Activated naive CD4-positive, alpha-beta T cell treated with anti-CD3 and anti-CD28 coated beads, Interleukin-2, amount 50 U/mL, for 72 hours (primary cell): ENCODE results near the gene SNX8. TPM values are rescaled to one million over a fixed set of nuclear protein-coding genes. Genes with fewer than 3 reads are reported as not detected.

Source experiments
- ATAC-seq, 2 donors: fragments of 150-1000 bp; cut with Tn5 transposase; 2 replicates each; pipeline ENCODE4 v1.10.0; 2021; ENCODE audit warnings: mild to moderate bottlenecking in 2 of 2, moderate library complexity in 2 of 2
- DNase-seq, 2 donors: peaks; one replicate each; pipeline ENCODE4 v3.0.0; 2021 to 2022; ENCODE audit warnings: low spot score in 2 of 2
- H3K27ac Mint-ChIP-seq, 2 donors: one replicate each; pipeline ENCODE4 v1.8.0; 2022; ENCODE audit warnings: mild to moderate bottlenecking in 2 of 2, mixed read lengths in 2 of 2
- H3K36me3 Mint-ChIP-seq, 2 donors: one replicate each; pipeline ENCODE4 v1.8.0; 2022; ENCODE audit warnings: mixed read lengths in 2 of 2
- H3K9me3 Mint-ChIP-seq, 2 donors: one replicate each; pipeline ENCODE4 v1.8.0; 2022; ENCODE audit warnings: mixed read lengths in 2 of 2
- total RNA-seq, 2 donors: library from RNA; stranded (reverse); gene quantifications; one replicate each; pipeline ENCODE4 v1.2.3, GENCODE V29; 2022

The SNX8 gene
- total RNA-seq, 2 donors from 2014 or later = 35.6 to 36.1 TPM

- DNase-seq (no peak), ATAC-seq (no peak)
- no peaks in the 10 kb centered on the region for H3K9me3 Mint-ChIP-seq
- peaks cover 0 to under 1% of the 10 kb centered on the region in 2 donors for H3K36me3 Mint-ChIP-seq
- peak overlapping the region in 1 of 2 donors; percentile 41 for H3K27ac Mint-ChIP-seq
Observed at GRCh38 chr7:2258661-2259365, 55.4 kb downstream of the SNX8 start.

- ATAC-seq = no peak
- DNase-seq = no peak
- Mint-ChIP-seq H3K36me3 (no peaks in the 10 kb centered on the region), H3K27ac (no peak overlapping the region), H3K9me3 (no peaks in the 10 kb centered on the region)
Observed at GRCh38 chr7:2257651-2258050, 56.6 kb downstream of the SNX8 start.

GRCh38 chr7:2257046-2257551, 57.1 kb downstream of the SNX8 start:
- ATAC-seq (no peak), DNase-seq (no peak)
- no peak overlapping the region for H3K27ac Mint-ChIP-seq
- no peaks in the 10 kb centered on the region for H3K9me3 Mint-ChIP-seq
- H3K36me3 Mint-ChIP-seq = no peaks in the 10 kb centered on the region

DNA sequence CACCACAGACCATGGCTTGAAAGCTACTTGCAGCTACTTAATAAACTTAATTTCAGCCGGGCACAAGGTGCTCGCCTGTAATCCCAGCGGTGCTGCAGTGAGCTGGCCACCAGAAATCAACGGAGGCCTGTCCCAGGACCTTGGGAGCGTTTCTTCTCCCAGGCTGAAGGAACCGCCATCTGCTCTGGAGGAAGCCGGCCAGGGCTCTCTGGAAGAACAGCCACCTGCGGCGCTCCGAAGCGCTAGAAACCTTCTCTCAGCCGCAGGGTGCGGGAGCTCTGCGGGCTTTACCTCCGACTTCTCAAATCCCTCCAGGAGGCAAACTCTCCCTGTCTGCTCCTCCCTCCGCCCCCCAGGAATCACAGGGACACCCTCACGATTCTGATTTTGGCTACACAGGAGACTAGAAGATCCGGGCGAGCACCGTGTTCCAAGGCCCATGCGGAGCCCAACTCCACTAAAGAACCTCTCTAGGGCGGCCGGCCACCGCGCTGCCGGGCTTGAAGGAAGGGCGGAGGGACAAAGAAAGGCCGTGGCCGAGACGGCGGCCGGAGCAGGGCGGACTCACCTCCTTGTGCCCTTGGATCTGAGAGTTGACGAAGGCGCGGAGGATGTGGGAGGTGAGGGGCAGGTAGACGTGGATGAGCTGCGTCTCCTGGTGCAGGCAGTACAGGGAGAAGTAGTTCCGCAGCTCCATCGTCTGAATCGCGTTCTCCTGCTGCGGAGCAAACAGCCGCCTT, 57.8 kb downstream of the SNX8 start:
- no peaks in the 10 kb centered on the region for H3K9me3 Mint-ChIP-seq
- H3K27ac Mint-ChIP-seq = no peak overlapping the region
- no peak for DNase-seq
- no peak for ATAC-seq
- H3K36me3 Mint-ChIP-seq = no peaks in the 10 kb centered on the region

DNA sequence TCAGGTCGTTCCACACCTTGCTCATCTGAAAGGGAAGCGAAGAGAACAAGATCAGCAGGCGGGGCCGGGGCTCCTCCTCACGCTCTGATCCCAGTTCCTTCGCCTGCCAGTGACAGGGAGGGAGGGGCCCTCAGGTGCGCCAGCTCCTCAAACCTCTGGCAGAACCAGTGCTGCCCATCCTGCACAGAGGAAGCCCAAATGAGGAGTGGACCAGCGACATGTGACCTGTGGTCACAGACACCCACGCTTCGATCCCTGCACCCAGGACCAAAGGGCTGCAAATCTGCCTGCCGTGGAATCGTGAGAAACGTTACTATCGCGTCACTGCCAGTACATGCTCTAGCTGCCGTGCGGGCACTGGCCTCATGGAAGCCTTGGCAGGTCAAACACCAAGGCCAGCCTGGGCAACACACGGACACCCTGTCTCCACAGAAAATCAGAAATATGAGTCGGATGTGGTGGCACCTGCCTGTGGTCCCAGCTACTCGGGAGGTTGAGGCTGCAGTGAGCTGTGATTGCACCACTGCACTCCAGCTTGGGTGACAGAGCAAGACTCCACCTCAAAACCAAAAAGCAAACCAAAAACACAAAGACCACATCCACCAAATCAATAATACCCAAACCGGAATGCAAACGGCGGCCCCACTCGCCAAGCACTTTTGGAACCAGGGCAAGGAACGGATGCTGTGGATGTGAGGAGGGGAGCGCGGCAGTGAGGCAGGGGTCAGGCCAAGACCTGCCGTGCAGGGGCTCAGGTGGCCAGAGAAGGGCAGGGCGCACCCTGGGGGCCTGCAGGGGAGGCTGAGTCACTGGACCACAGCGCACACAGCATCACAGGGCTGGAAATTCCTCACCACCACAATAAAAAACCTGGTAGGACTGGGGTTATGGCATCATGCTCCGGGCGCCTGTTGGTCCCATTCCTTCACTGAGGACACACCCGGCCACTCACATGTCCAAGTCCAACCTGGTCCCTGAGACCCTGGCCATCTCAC, 58.8 kb downstream of the SNX8 start:
- Mint-ChIP-seq H3K9me3 (no peaks in the 10 kb centered on the region), H3K36me3 (no peaks in the 10 kb centered on the region), H3K27ac (peak overlapping the region in 1 of 2 donors; percentile 62)
- DNase-seq (no peak), ATAC-seq (peak; percentile 22 to 36)

DNA sequence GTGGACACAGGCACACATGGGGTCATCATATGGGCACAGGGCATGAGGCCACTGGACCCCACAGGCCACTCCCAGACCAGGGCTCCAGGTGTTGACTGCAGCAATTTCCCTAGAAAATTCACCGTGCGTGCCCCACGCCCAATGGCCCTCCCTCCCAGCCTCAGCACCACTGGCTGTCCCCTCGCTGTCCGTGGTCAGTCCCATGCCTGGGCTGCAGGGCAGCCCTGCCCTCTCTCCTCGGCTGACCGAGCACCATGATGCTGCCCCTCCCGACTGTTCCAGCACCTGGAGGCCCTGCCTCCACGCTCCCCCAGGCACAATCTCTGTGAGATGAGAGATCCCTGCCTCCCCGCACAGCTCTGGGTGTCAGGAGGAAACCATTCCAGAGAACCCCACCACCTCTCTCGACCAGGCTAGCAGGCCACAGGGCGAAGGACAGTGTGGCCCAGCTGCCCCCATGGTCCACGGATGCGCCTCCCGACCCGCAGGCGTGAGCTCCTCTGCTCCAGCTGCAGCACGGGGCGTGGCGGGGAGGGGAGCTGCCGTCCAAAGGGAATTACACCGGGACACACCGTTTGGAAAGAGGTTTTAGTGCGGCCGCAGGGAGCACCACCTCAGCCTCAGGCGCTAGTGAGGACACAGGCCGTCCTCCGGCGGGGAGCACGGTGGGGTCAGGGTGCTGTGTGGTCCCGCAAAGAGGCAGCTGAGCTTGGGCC, 59.7 kb downstream of the SNX8 start:
- ATAC-seq (no peak), DNase-seq (no peak)
- Mint-ChIP-seq H3K27ac (peak overlapping the region in 1 of 2 donors; percentile 29), H3K9me3 (no peaks in the 10 kb centered on the region), H3K36me3 (no peaks in the 10 kb centered on the region)

DNA sequence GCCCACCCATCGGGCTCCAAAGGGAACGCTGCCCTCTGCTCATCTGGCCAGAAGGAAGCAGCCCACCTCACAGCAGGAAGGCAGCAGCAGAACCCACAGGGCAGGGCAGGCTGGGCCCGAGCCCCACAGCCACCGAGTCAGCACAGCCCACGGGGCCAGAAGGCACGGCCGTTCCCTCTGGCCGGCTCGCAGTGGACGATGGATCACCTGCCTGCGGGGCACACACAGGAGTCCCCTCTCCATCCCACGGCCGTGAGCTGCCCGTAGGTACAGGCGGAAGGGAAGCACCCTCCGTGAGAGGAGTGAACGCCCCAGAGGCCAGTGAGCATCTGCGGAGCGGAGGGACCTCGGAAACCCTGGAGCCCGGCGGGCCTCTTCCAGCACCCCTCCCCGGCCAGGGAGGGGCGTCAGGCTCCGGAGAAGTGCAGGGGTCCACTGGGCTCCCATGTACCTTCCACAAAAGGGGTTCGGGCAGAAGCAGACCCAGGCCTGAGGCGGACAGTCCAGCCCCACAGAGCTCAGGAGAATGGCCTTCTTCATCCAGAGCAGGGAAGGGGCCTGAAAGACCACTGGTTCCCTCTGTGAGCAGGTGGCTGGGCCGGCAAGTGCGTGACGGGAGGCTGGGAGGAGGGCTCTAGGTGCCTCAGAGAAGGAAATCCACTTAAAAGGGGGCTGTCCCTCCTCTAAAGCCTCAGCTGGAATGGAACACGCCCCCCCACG, 60.6 kb downstream of the SNX8 start:
- H3K27ac Mint-ChIP-seq = peak overlapping the region in 1 of 2 donors; percentile 29
- H3K9me3 Mint-ChIP-seq = no peaks in the 10 kb centered on the region
- H3K36me3 Mint-ChIP-seq = no peaks in the 10 kb centered on the region
- DNase-seq = no peak
- no peak for ATAC-seq

DNA sequence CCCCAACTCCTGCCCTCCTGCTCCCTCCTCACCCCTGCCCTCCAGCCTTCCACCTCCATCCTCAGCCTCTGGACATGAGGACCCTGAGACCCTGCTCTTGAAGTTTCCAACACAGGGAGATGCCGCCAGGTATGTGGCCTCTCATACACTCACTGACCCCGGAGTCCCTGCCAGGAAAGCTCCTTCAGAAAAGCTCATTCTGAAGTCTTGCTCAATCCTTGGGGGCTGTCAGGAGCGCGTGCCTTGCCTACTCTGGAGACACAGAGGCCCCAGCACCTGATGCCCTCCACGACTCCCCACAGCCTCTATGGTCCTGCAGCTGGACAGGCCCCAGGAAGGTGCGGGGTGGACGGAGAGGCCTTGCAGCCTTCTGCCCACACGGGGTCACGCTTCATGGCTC, 61.2 kb downstream of the SNX8 start:
- H3K9me3 Mint-ChIP-seq = no peaks in the 10 kb centered on the region
- ATAC-seq (no peak), DNase-seq (no peak)
- H3K27ac Mint-ChIP-seq = peak overlapping the region; percentile 62 to 65
- no peaks in the 10 kb centered on the region for H3K36me3 Mint-ChIP-seq

GRCh38 chr7:2251841-2252771, 62.1 kb downstream of the SNX8 start:
- DNase-seq (no peak), ATAC-seq (no peak)
- peak overlapping the region; percentile 62 to 65 for H3K27ac Mint-ChIP-seq
- H3K9me3 Mint-ChIP-seq = no peaks in the 10 kb centered on the region
- no peaks in the 10 kb centered on the region for H3K36me3 Mint-ChIP-seq

GRCh38 chr7:2251381-2251780, 62.9 kb downstream of the SNX8 start:
- Mint-ChIP-seq H3K36me3 (no peaks in the 10 kb centered on the region), H3K27ac (peak overlapping the region in 1 of 2 donors; percentile 62), H3K9me3 (no peaks in the 10 kb centered on the region)
- no peak for ATAC-seq
- DNase-seq = no peak

GRCh38 chr7:2249744-2250323, 64.4 kb downstream of the SNX8 start:
- DNase-seq (no peak), ATAC-seq (no peak)
- Mint-ChIP-seq H3K36me3 (no peaks in the 10 kb centered on the region), H3K27ac (peak overlapping the region in 1 of 2 donors; percentile 62), H3K9me3 (no peaks in the 10 kb centered on the region)

- H3K27ac Mint-ChIP-seq = peak overlapping the region; percentile 62 to 81
- H3K9me3 Mint-ChIP-seq = no peaks in the 10 kb centered on the region
- peak in 1 of 2 donors; percentile 94 for ATAC-seq
- peak in 1 of 2 donors; percentile 75 for DNase-seq
- H3K36me3 Mint-ChIP-seq = no peaks in the 10 kb centered on the region
Observed at GRCh38 chr7:2248984-2249694, 65.1 kb downstream of the SNX8 start.

DNA sequence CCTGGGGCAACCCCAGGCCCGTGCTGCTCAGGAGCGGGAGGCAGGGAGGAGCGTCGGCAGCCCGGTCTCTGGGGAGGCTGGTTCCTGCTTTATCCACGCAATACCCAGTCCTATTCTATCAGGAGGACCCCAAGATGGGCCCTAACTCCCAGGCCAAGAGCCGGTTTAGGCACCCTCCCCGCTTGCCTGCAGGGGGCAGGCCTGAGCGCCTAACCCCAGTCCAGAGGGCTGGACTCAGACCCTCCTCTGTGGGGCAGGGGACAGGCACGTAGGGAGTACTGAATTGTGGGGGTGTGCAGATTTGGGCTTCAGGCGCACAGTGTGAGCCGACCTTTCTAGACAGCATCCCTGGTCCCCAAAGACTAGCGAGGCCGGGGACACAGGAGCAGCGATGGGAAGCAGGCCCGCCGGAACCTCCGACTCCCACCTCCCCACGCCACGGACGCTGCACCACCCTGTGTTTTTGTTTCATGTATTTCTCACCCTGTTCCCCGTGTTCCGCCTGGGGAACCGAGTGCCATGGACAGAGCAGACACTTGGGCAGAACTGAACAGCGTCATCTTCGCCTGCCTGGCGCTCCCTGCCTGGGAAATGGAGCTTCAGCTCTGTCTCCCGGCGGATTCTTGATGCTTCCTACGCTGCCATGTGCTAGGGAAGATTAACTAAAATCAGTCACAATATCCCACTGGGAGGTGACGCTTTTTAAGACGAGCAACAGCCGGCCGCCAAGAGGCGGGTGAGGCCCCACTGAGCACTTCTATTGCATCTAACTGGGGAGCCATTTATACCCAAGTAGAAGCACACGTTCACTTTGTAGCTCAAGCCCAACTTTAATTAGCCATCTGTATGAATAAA, 66.9 kb downstream of the SNX8 start:
- Mint-ChIP-seq H3K27ac (no peak overlapping the region), H3K36me3 (peaks cover 0 to under 1% of the 10 kb centered on the region in 2 donors), H3K9me3 (no peaks in the 10 kb centered on the region)
- ATAC-seq (peak in 1 of 2 donors; percentile 49), DNase-seq (peak in 1 of 2 donors; percentile 59)
